Osteocyte (in vitro differentiated cells): ENCODE data around the gene KLHDC7B. TPM values are rescaled to one million over a fixed set of nuclear protein-coding genes. Genes with fewer than 3 reads are reported as not detected.

Experiments
- DNase-seq: peaks from one replicate; pipeline ENCODE4 v3.0.0; 2021; ENCODE audit warnings: mixed read lengths; ENCODE audit not compliant: unreplicated experiment; ENCODE audit errors: extremely low spot score
- H3K27ac Mint-ChIP-seq: one replicate; pipeline ENCODE4 v1.8.0; 2021; ENCODE audit warnings: mild to moderate bottlenecking, mixed read lengths; ENCODE audit not compliant: unreplicated experiment
- H3K27me3 Mint-ChIP-seq: one replicate; pipeline ENCODE4 v1.8.0; 2021; ENCODE audit warnings: mixed read lengths; ENCODE audit not compliant: unreplicated experiment
- H3K36me3 Mint-ChIP-seq: one replicate; pipeline ENCODE4 v1.8.0; 2021; ENCODE audit warnings: mixed read lengths; ENCODE audit not compliant: unreplicated experiment
- H3K4me1 Mint-ChIP-seq: one replicate; pipeline ENCODE4 v1.8.0; 2021; ENCODE audit warnings: mixed read lengths; ENCODE audit not compliant: unreplicated experiment
- H3K4me3 Mint-ChIP-seq: one replicate; pipeline ENCODE4 v1.8.0; 2021; ENCODE audit warnings: mild to moderate bottlenecking, moderate library complexity, mixed read lengths; ENCODE audit not compliant: unreplicated experiment
- H3K9me3 Mint-ChIP-seq: one replicate; pipeline ENCODE4 v1.8.0; 2021; ENCODE audit warnings: mixed read lengths; ENCODE audit not compliant: unreplicated experiment
- CTCF ChIP-seq: fragments of 200-600 bp; sonication (generic); IDR thresholded peaks from 2 replicates; pipeline ENCODE4 v1.5.0; 2021; ENCODE audit warnings: antibody characterized with exemption, mild to moderate bottlenecking, moderate library complexity
- long read RNA-seq: library from polyadenylated mRNA; unstranded; transcript quantifications from one replicate; pipeline ENCODE4 v2.0.0, GENCODE V29; 2021
- total RNA-seq: library from RNA; stranded (reverse); gene quantifications from 2 replicates; pipeline ENCODE4 v1.2.1, GENCODE V29; 2021

Gene KLHDC7B
- total RNA-seq = 0.21 TPM in 1 of 2 replicates, not detected in the other
- long read RNA-seq = 0 reads

- no peak for TF ChIP-seq CTCF
- Mint-ChIP-seq H3K36me3 (no peaks in the 10 kb centered on the region), H3K4me1 (no peaks in the 10 kb centered on the region), H3K9me3 (no peaks in the 10 kb centered on the region), H3K27ac (peak within 1 kb of the TSS; percentile 50), H3K4me3 (no peak within 1 kb of the TSS), H3K27me3 (no peaks in the 10 kb centered on the region)
- no peak for DNase-seq
Measured at GRCh38 chr22:50545522-50546325, at the start of gene KLHDC7B. KLHDC7B (plus strand) TSS chr22:50545899; CDS start chr22:50546244, 345 bp downstream.

DNA sequence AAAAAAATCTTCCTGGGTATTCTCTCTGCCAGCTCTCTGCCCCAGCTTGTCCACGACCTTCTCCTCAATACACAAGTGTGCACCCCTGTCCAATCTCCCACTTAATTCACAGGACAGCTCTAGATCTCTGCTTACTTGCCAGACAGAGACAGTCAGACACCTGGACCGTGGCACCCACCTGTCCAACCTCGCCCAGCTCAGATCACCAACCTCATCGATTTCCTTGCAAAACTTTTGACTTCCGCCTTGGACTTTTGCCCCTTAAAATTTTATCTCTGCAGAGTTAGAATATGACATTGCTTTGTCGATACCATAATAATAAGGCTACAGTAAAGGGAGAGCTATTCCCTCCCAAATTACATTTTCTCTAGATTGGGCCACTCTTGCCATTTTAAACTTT is 48.6 kb upstream of the KLHDC7B start:
- H3K27ac Mint-ChIP-seq = no peak overlapping the region
- H3K27me3 Mint-ChIP-seq = peaks cover 3% of the 10 kb centered on the region
- H3K9me3 Mint-ChIP-seq = no peaks in the 10 kb centered on the region
- H3K36me3 Mint-ChIP-seq = peaks cover 1% of the 10 kb centered on the region
- no peak for TF ChIP-seq CTCF
- no peak for DNase-seq
- H3K4me1 Mint-ChIP-seq = no peaks in the 10 kb centered on the region
- H3K4me3 Mint-ChIP-seq = no peak overlapping the region

- H3K36me3 Mint-ChIP-seq = peaks cover 1% of the 10 kb centered on the region
- no peaks in the 10 kb centered on the region for H3K4me1 Mint-ChIP-seq
- peaks cover 3% of the 10 kb centered on the region for H3K27me3 Mint-ChIP-seq
- no peak overlapping the region for H3K4me3 Mint-ChIP-seq
- H3K9me3 Mint-ChIP-seq = no peaks in the 10 kb centered on the region
- peak; percentile 62 for TF ChIP-seq CTCF
- DNase-seq = no peak
- no peak overlapping the region for H3K27ac Mint-ChIP-seq
Measured at GRCh38 chr22:50498322-50498890, 47.3 kb upstream of the KLHDC7B start.

DNA sequence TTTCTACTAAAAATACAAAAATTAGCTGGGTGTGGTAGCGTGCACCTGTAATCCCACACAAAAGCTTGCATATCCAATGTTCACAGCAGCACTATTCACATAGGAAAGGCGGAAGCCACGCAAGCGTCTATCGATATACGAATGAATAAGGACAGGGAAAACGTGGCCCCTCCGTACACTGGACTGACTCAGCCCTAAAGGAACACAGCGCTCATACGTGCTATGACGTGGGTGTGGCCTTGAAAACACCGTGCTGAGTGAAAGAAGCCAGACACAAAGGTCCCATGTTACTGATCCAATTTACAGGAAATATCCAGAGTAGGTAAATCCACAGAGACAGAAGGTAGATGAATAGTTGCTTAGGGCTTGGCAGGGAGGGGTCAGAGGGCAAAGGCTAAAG is 45.2 kb upstream of the KLHDC7B start:
- Mint-ChIP-seq H3K4me1 (no peaks in the 10 kb centered on the region), H3K27ac (no peak overlapping the region), H3K4me3 (no peak overlapping the region), H3K27me3 (peaks cover 3% of the 10 kb centered on the region), H3K9me3 (no peaks in the 10 kb centered on the region), H3K36me3 (peaks cover 1% of the 10 kb centered on the region)
- DNase-seq = no peak
- no peak for TF ChIP-seq CTCF

GRCh38 chr22:50502096-50502495 is 43.6 kb upstream of the KLHDC7B start:
- Mint-ChIP-seq H3K9me3 (no peaks in the 10 kb centered on the region), H3K27ac (no peak overlapping the region)

More at GRCh38 chr22:50502096-50502495, 43.6 kb upstream of the KLHDC7B start:
- peaks cover 1% of the 10 kb centered on the region for H3K36me3 Mint-ChIP-seq
- DNase-seq = no peak
- H3K4me1 Mint-ChIP-seq = peaks cover 6% of the 10 kb centered on the region
- H3K4me3 Mint-ChIP-seq = no peak overlapping the region
- H3K27me3 Mint-ChIP-seq = peaks cover 1% of the 10 kb centered on the region
- TF ChIP-seq CTCF = no peak
